GM19351 (cell line): ENCODE measurements around the gene PCDHA6.
"Not testable (repeated sequence)": the region's sequence is repeated elsewhere in the genome, so short reads cannot be mapped to it uniquely, and the experiment has no call there.

ENCODE experiments used
- ATAC-seq: cut with Tn5 transposase; IDR thresholded peaks from one replicate; pipeline ENCODE4 v1.9.1; 2021; ENCODE audit warnings: mild to moderate bottlenecking, moderate library complexity; ENCODE audit not compliant: unreplicated experiment

Gene PCDHA6

GRCh38 chr5:140857177-140857986, 29.6 kb downstream of the PCDHA6 start:
- no peak for ATAC-seq

DNA sequence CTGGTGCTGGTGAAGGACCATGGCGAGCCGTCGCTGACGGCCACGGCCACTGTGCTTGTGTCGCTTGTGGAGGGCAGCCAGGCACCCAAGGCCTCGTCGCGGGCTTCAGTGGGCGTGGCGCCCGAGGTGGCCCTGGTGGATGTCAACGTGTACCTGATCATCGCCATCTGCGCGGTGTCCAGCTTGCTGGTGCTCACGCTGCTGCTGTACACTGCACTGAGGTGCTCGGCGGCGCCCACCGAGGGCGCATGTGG, 30.2 kb downstream of the PCDHA6 start:
- no peak for ATAC-seq

GRCh38 chr5:140862441-140863295, 34.9 kb downstream of the PCDHA6 start:
- ATAC-seq: no peak

DNA sequence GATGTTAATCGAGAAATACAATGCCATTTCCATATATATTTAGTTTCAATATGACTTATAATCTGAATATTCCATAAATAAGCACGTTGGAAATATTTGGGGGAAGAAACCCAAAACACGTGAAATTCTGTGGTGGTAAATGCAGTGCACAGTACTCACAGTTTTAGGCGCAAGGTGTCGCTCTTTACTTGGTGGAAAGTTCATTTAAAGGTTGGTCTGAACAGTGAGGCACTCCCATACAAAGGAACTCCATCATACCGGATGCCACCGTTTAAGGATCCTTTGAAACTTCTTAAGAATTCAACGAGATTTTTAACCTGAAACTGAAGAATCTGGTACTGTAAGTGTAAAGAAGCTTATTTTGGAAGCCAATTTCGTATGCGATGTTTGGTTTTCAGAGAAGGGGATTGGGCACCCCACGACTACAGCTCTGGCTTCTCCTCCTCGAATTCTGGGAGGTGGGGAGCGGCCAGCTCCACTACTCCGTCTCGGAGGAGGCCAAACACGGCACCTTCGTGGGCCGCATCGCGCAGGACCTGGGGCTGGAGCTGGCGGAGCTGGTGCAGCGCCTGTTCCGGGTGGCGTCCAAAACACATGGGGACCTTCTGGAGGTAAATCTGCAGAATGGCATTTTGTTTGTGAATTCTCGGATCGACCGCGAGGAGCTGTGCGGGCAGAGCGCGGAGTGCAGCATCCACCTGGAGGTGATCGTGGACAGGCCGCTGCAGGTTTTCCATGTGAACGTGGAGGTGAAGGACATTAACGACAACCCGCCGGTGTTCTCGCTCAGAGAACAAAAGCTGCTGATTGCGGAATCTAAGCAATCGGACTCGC, 41.2 kb downstream of the PCDHA6 start, which contains the start of gene PCDHA11:
TSS of gene PCDHA11 (plus strand) at position 237 of the 834 bp plus-strand sequence. CDS start at position 384, 147 bp downstream.
- no peak for ATAC-seq

- ATAC-seq: no peak
These were observed 41.8 kb downstream of the PCDHA6 start for GRCh38 chr5:140869555-140869886.

GRCh38 chr5:140870221-140871201, 42.8 kb downstream of the PCDHA6 start:
- ATAC-seq: no peak

- ATAC-seq: no peak
These were observed 47.6 kb downstream of the PCDHA6 start, which contains the start of gene PCDHA12 for GRCh38 chr5:140875085-140876065. Gene PCDHA12, plus strand, starts transcription at chr5:140875308. Its CDS starts 165 bp downstream, at chr5:140875473.

DNA sequence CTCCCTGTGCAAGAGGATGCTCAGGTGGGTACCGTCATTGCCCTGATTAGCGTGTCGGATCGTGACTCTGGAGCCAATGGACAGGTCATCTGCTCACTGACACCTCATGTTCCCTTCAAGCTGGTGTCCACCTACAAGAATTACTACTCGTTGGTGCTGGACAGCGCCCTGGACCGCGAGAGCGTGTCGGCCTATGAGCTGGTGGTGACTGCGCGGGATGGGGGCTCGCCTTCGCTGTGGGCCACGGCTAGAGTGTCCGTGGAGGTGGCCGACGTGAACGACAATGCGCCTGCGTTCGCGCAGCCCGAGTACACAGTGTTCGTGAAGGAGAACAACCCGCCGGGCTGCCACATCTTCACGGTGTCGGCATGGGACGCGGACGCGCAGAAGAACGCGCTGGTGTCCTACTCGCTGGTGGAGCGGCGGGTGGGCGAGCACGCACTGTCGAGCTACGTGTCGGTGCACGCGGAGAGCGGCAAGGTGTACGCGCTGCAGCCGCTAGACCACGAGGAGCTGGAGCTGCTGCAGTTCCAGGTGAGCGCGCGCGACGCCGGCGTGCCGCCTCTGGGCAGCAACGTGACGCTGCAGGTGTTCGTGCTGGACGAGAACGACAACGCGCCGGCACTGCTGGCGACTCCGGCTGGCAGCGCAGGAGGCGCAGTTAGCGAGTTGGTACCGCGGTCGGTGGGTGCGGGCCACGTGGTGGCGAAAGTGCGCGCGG, 48.9 kb downstream of the PCDHA6 start:
- ATAC-seq: not testable (repeated sequence)

GRCh38 chr5:140877262-140877581, 49.5 kb downstream of the PCDHA6 start:
- no peak for ATAC-seq
